Measurements from ENCODE around the gene RTL1.

Gene RTL1

GRCh38 chr14:100855256-100855930 is 48.1 kb downstream of the RTL1 start:
- no peak for DNase-seq (ENCODE audit: low spot score in 2 of 2)
- H3K27ac Mint-ChIP-seq: no peak overlapping the region
- H3K4me3 Mint-ChIP-seq: no peak overlapping the region
- H3K9me3 Mint-ChIP-seq: no peaks in the 10 kb centered on the region
- H3K4me1 Mint-ChIP-seq: no peaks in the 10 kb centered on the region
- ATAC-seq: no peak
- no peaks in the 10 kb centered on the region for H3K36me3 Mint-ChIP-seq

GRCh38 chr14:100854435-100854834 is 49.1 kb downstream of the RTL1 start:
- H3K9me3 Mint-ChIP-seq: no peaks in the 10 kb centered on the region
- no peak overlapping the region for H3K4me3 Mint-ChIP-seq
- H3K36me3 Mint-ChIP-seq: no peaks in the 10 kb centered on the region
- H3K4me1 Mint-ChIP-seq: no peaks in the 10 kb centered on the region
- ATAC-seq (no peak), DNase-seq (ENCODE audit: low spot score in 2 of 2) (no peak)
- no peak overlapping the region for H3K27ac Mint-ChIP-seq

- Mint-ChIP-seq H3K27ac (no peak overlapping the region), H3K4me3 (no peak overlapping the region), H3K36me3 (no peaks in the 10 kb centered on the region), H3K4me1 (no peaks in the 10 kb centered on the region), H3K9me3 (no peaks in the 10 kb centered on the region)
- DNase-seq (ENCODE audit: low spot score in 2 of 2): no peak
- ATAC-seq: no peak
These were observed 51.4 kb downstream of the RTL1 start for GRCh38 chr14:100851946-100852620.

- Mint-ChIP-seq H3K36me3 (no peaks in the 10 kb centered on the region), H3K4me1 (no peaks in the 10 kb centered on the region), H3K9me3 (no peaks in the 10 kb centered on the region), H3K27ac (no peak overlapping the region), H3K4me3 (no peak overlapping the region)
- DNase-seq (ENCODE audit: low spot score in 2 of 2) (no peak), ATAC-seq (no peak)
These were observed 52.0 kb downstream of the RTL1 start for GRCh38 chr14:100851586-100851916.

- DNase-seq (ENCODE audit: low spot score in 2 of 2): peak; percentile 82 to 91
- H3K9me3 Mint-ChIP-seq: no peaks in the 10 kb centered on the region
These were observed 52.5 kb downstream of the RTL1 start for GRCh38 chr14:100850841-100851585.

GRCh38 chr14:100849115-100849781 is 54.3 kb downstream of the RTL1 start:
- H3K9me3 Mint-ChIP-seq: no peaks in the 10 kb centered on the region
- ATAC-seq (no peak), DNase-seq (ENCODE audit: low spot score in 2 of 2) (no peak)
- H3K36me3 Mint-ChIP-seq: no peaks in the 10 kb centered on the region
- H3K4me1 Mint-ChIP-seq: no peaks in the 10 kb centered on the region
- H3K4me3 Mint-ChIP-seq: no peak overlapping the region
- no peak overlapping the region for H3K27ac Mint-ChIP-seq

More at GRCh38 chr14:100850841-100851585, 52.5 kb downstream of the RTL1 start:
- no peak overlapping the region for H3K4me3 Mint-ChIP-seq
- H3K27ac Mint-ChIP-seq: no peak overlapping the region
- H3K4me1 Mint-ChIP-seq: no peaks in the 10 kb centered on the region
- H3K36me3 Mint-ChIP-seq: no peaks in the 10 kb centered on the region
- ATAC-seq: peak; percentile 81

GRCh38 chr14:100846309-100846859 is 57.1 kb downstream of the RTL1 start:
- Mint-ChIP-seq H3K36me3 (no peaks in the 10 kb centered on the region), H3K27ac (no peak overlapping the region), H3K4me1 (no peaks in the 10 kb centered on the region), H3K9me3 (no peaks in the 10 kb centered on the region), H3K4me3 (no peak overlapping the region)
- ATAC-seq: no peak
- no peak for DNase-seq (ENCODE audit: low spot score in 2 of 2)

- H3K4me1 Mint-ChIP-seq: no peaks in the 10 kb centered on the region
- no peak overlapping the region for H3K27ac Mint-ChIP-seq
- no peaks in the 10 kb centered on the region for H3K9me3 Mint-ChIP-seq
- H3K4me3 Mint-ChIP-seq: no peak overlapping the region
- DNase-seq (ENCODE audit: low spot score in 2 of 2) (no peak), ATAC-seq (no peak)
- H3K36me3 Mint-ChIP-seq: no peaks in the 10 kb centered on the region
These were observed 58.2 kb downstream of the RTL1 start for GRCh38 chr14:100845341-100845740.

- no peak overlapping the region for H3K27ac Mint-ChIP-seq
- ATAC-seq (no peak), DNase-seq (ENCODE audit: low spot score in 2 of 2) (no peak)
- no peak overlapping the region for H3K4me3 Mint-ChIP-seq
- no peaks in the 10 kb centered on the region for H3K9me3 Mint-ChIP-seq
- H3K4me1 Mint-ChIP-seq: no peaks in the 10 kb centered on the region
- no peaks in the 10 kb centered on the region for H3K36me3 Mint-ChIP-seq
These were observed 58.7 kb downstream of the RTL1 start for GRCh38 chr14:100844846-100845245.

- Mint-ChIP-seq H3K36me3 (no peaks in the 10 kb centered on the region), H3K4me1 (no peaks in the 10 kb centered on the region), H3K4me3 (no peak overlapping the region), H3K9me3 (no peaks in the 10 kb centered on the region), H3K27ac (no peak overlapping the region)
- ATAC-seq (no peak), DNase-seq (ENCODE audit: low spot score in 2 of 2) (no peak)
These were observed 59.1 kb downstream of the RTL1 start for GRCh38 chr14:100844421-100844820.

- ATAC-seq (peak; percentile 24), DNase-seq (ENCODE audit: low spot score in 2 of 2) (no peak)
- no peaks in the 10 kb centered on the region for H3K4me1 Mint-ChIP-seq
- H3K27ac Mint-ChIP-seq: no peak overlapping the region
- H3K36me3 Mint-ChIP-seq: no peaks in the 10 kb centered on the region
- no peak overlapping the region for H3K4me3 Mint-ChIP-seq
- no peaks in the 10 kb centered on the region for H3K9me3 Mint-ChIP-seq
These were observed 59.5 kb downstream of the RTL1 start for GRCh38 chr14:100844082-100844408.

GRCh38 chr14:100842799-100843198 is 60.7 kb downstream of the RTL1 start:
- Mint-ChIP-seq H3K4me3 (no peak overlapping the region), H3K9me3 (no peaks in the 10 kb centered on the region), H3K4me1 (no peaks in the 10 kb centered on the region), H3K36me3 (no peaks in the 10 kb centered on the region), H3K27ac (no peak overlapping the region)
- DNase-seq (ENCODE audit: low spot score in 2 of 2) (no peak), ATAC-seq (no peak)

- Mint-ChIP-seq H3K9me3 (no peaks in the 10 kb centered on the region), H3K4me3 (no peak overlapping the region), H3K27ac (no peak overlapping the region), H3K36me3 (no peaks in the 10 kb centered on the region), H3K4me1 (no peaks in the 10 kb centered on the region)
- DNase-seq (ENCODE audit: low spot score in 2 of 2): no peak
- no peak for ATAC-seq
These were observed 61.6 kb downstream of the RTL1 start for GRCh38 chr14:100841761-100842403.

- no peaks in the 10 kb centered on the region for H3K36me3 Mint-ChIP-seq
- H3K4me1 Mint-ChIP-seq: no peaks in the 10 kb centered on the region
- no peaks in the 10 kb centered on the region for H3K9me3 Mint-ChIP-seq
- H3K4me3 Mint-ChIP-seq: no peak overlapping the region
- no peak overlapping the region for H3K27ac Mint-ChIP-seq
- ATAC-seq: no peak
- DNase-seq (ENCODE audit: low spot score in 2 of 2): no peak
These were observed 62.3 kb downstream of the RTL1 start for GRCh38 chr14:100841066-100841760.

Data from stimulated activated effector memory CD8-positive, alpha-beta T cell treated with anti-CD3 and anti-CD28 coated beads, Interleukin-12 subunit alpha, Interleukin-12 subunit beta, amount 100 ng/mL, for 72 hours (primary cell).